ENCODE measurements around the gene KIAA1143. TPM values are rescaled to one million over a fixed set of nuclear protein-coding genes. Genes with fewer than 3 reads are reported as not detected.
A peak's percentile ranks its signal among the peaks of the same experiment; 100 is the strongest.

The KIAA1143 gene
- total and polyA plus RNA-seq, 11 donors: 13.7 to 41.7 (median 30.2) TPM

GRCh38 chr3:44761101-44761423 lies 357 bp downstream of the KIAA1143 start:
- peaks cover 0 to 20% (median 13%) of the 10 kb centered on the region in 12 donors for H3K4me1 ChIP-seq
- WGBS, 4 donors: 1 to 3% (median 2%) methylated on average over 15 of the region's 15 CpGs
- no peak for TF ChIP-seq CTCF (IDR thresholded peaks at IDR 0.05)
- TF ChIP-seq POLR2A (IDR thresholded peaks at IDR 0.05): no peak
- peaks cover 0 to 28% (median 2%) of the 10 kb centered on the region in 9 donors for H3K36me3 ChIP-seq
- no peak for DNase-seq
- intact Hi-C loops (cut with DNase I): loop anchor here in 9 of 10 donors (1.0 to 10.0 kb wide), 7 partner anchors 30 to 104 kb away; partner anchors contain the start of genes TMEM42 (in 7 of the 9), ZNF502 (in 2 of the 9) and ZNF501 (in 1 of the 9)
- H3K9me3 ChIP-seq: peaks cover 0 to 19% (median 1%) of the 10 kb centered on the region in 12 donors
- peak overlapping the region; percentile 63 to 94 (median 74) for H3K4me3 ChIP-seq
- H3K27me3 ChIP-seq: no peaks in the 10 kb centered on the region
- H3K27ac ChIP-seq: peak overlapping the region in 11 of 12 donors; percentile 34 to 84 (median 72)
- peak in 1 of 4 donors; percentile 13 for ATAC-seq

- TF ChIP-seq CTCF (IDR thresholded peaks at IDR 0.05) (no peak), POLR2A (IDR thresholded peaks at IDR 0.05) (no peak)
- Histone ChIP-seq H3K4me1 (peaks cover 0 to 9% (median 0%) of the 10 kb centered on the region in 12 donors), H3K9me3 (peaks cover 4 to 99% (median 83%) of the 10 kb centered on the region in 12 donors), H3K27me3 (no peaks in the 10 kb centered on the region), H3K27ac (no peak overlapping the region), H3K36me3 (peaks cover 8 to 61% (median 39%) of the 10 kb centered on the region in 9 donors), H3K4me3 (no peak overlapping the region)
- DNase-seq: no peak
- intact Hi-C loops (cut with DNase I): no loop called here
- WGBS, 4 donors: 95 to 98% (median 97%) methylated on average over 3 of the region's 3 CpGs
- no peak for ATAC-seq
Observed at GRCh38 chr3:44734646-44735168, 26.7 kb downstream of the KIAA1143 start.

- peak in 1 of 12 donors; percentile 25 for TF ChIP-seq CTCF (IDR thresholded peaks at IDR 0.05)
- peak in 1 of 2 donors; percentile 53 for TF ChIP-seq POLR2A (IDR thresholded peaks at IDR 0.05)
- H3K9me3 ChIP-seq: peaks cover 0 to 88% (median 68%) of the 10 kb centered on the region in 12 donors
- peaks cover 8 to 46% (median 33%) of the 10 kb centered on the region in 9 donors for H3K36me3 ChIP-seq
- H3K27ac ChIP-seq: peak within 1 kb of the TSS in 10 of 12 donors; percentile 18 to 75 (median 57)
- H3K4me1 ChIP-seq: peaks cover 0 to 12% (median 3%) of the 10 kb centered on the region in 12 donors
- DNase-seq (peak; percentile 94 to 97 (median 95)), ATAC-seq (peak; percentile 95 to 100 (median 100))
- 0 to 2% (median 1%) methylated on average over 25 to 46 of the region's 46 CpGs for WGBS, 4 donors
- peak within 1 kb of the TSS; percentile 46 to 94 (median 78) for H3K4me3 ChIP-seq
- no peaks in the 10 kb centered on the region for H3K27me3 ChIP-seq
- intact Hi-C loops (cut with DNase I): loop anchor here in 6 of 10 donors (1.0 to 2.0 kb wide), 5 partner anchors 16 to 133 kb away; partner anchors contain the start of genes ZNF502 (in 5 of the 6), KIAA1143 (in 1 of the 6) and KIF15 (in 1 of the 6)
Observed at GRCh38 chr3:44729384-44729910, 32.0 kb downstream of the KIAA1143 start, which contains the start of gene ZNF501. ZNF501 (plus strand) TSS chr3:44729635; CDS start chr3:44734422, 4,787 bp downstream.

GRCh38 chr3:44722103-44722401 lies 39.4 kb downstream of the KIAA1143 start:
- TF ChIP-seq POLR2A (IDR thresholded peaks at IDR 0.05) (no peak), CTCF (IDR thresholded peaks at IDR 0.05) (no peak)
- Histone ChIP-seq H3K27ac (no peak overlapping the region), H3K27me3 (no peaks in the 10 kb centered on the region), H3K4me3 (no peak overlapping the region), H3K9me3 (peaks cover 10 to 100% (median 97%) of the 10 kb centered on the region in 12 donors), H3K4me1 (no peaks in the 10 kb centered on the region), H3K36me3 (peaks cover 9 to 75% (median 24%) of the 10 kb centered on the region in 9 donors)
- ATAC-seq (no peak), DNase-seq (no peak)
- intact Hi-C loops (cut with DNase I): no loop called here
- 97 to 100% (median 100%) methylated on average over 1 of the region's 1 CpG for WGBS, 4 donors
